NCI-H82 (cell line): ENCODE data around the gene ASTN2.
A peak's percentile ranks its signal among the peaks of the same experiment; 100 is the strongest.

Source experiments
- DNase-seq: peaks from one replicate; lab custom pipeline; 2025; lab: John Stamatoyannopoulos, UW

The ASTN2 gene, protein sequence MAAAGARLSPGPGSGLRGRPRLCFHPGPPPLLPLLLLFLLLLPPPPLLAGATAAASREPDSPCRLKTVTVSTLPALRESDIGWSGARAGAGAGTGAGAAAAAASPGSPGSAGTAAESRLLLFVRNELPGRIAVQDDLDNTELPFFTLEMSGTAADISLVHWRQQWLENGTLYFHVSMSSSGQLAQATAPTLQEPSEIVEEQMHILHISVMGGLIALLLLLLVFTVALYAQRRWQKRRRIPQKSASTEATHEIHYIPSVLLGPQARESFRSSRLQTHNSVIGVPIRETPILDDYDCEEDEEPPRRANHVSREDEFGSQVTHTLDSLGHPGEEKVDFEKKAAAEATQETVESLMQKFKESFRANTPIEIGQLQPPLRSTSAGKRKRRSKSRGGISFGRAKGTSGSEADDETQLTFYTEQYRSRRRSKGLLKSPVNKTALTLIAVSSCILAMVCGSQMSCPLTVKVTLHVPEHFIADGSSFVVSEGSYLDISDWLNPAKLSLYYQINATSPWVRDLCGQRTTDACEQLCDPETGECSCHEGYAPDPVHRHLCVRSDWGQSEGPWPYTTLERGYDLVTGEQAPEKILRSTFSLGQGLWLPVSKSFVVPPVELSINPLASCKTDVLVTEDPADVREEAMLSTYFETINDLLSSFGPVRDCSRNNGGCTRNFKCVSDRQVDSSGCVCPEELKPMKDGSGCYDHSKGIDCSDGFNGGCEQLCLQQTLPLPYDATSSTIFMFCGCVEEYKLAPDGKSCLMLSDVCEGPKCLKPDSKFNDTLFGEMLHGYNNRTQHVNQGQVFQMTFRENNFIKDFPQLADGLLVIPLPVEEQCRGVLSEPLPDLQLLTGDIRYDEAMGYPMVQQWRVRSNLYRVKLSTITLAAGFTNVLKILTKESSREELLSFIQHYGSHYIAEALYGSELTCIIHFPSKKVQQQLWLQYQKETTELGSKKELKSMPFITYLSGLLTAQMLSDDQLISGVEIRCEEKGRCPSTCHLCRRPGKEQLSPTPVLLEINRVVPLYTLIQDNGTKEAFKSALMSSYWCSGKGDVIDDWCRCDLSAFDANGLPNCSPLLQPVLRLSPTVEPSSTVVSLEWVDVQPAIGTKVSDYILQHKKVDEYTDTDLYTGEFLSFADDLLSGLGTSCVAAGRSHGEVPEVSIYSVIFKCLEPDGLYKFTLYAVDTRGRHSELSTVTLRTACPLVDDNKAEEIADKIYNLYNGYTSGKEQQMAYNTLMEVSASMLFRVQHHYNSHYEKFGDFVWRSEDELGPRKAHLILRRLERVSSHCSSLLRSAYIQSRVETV (N-terminal part only)

GRCh38 chr9:117414906-117415331 lies at the start of gene ASTN2:
Gene ASTN2 (minus strand): TSS chr9:117415057. CDS start chr9:117414938, 119 bp downstream.
- peak; percentile 59 for DNase-seq

DNA sequence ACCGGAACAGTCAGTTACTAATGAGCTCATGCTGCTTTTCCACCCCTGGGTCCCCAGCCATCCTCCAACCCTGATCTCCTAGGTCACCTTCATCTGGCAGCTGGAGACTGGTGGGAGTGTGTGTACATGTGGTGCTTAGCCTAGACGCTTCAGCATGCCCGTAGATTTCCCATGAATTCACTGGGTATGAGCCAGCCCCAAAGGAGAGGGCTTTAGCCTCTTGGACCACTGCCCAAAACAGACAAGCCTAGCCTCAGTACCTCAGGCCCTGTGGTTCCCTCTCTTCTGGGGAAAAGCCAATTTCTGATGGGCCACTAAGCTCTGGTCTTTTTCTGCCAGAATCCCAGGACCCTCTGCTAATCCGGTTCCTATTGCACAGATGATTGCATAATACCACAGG lies 48.0 kb upstream of the ASTN2 start:
- DNase-seq = peak; percentile 37

- DNase-seq = no peak
These were observed 46.5 kb upstream of the ASTN2 start for GRCh38 chr9:117461386-117461785.

- DNase-seq = no peak
These were observed 45.9 kb upstream of the ASTN2 start for GRCh38 chr9:117460743-117461142.

DNA sequence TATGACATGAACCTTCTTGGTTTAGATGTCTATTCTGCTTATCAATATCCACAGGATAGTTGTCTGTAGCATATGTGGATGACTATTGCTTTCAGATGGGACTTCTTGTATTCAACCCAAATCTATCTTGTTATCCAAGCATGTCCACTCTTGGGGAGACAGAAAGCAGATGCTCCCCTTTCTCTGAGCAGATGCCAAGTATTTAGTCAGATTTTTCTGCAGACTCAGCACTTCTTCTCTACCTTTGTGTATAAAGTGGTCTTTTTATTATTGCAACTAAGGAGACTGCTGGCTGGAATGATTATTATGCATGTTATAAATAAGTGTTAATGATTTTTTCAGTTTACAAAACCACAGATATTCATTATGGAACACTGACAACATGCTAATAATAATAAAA lies 45.1 kb upstream of the ASTN2 start:
- DNase-seq = no peak

- peak; percentile 16 for DNase-seq
These were observed 43.2 kb upstream of the ASTN2 start for GRCh38 chr9:117458066-117458465.

GRCh38 chr9:117454711-117455110 lies 39.9 kb upstream of the ASTN2 start:
- no peak for DNase-seq

GRCh38 chr9:117453737-117454136 lies 38.9 kb upstream of the ASTN2 start:
- DNase-seq = no peak

DNA sequence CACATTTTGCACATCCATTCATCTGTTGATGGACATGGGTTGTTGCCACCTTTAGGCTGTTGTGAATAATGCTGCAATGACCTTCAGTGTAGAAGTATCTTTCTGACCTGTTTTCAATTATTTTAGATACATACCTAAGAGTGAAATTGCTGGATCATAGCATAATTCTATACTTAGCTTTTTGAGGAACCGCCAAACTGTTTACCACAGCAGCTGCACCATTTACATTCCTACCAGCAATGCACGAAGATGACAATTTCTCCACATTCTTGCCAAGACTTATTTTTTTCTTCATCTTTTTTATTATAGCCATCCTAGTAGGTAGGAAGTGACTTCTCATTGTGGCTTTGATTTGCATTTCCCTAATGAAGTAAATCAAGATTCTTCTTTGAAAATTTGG lies 36.5 kb upstream of the ASTN2 start:
- DNase-seq = no peak

DNA sequence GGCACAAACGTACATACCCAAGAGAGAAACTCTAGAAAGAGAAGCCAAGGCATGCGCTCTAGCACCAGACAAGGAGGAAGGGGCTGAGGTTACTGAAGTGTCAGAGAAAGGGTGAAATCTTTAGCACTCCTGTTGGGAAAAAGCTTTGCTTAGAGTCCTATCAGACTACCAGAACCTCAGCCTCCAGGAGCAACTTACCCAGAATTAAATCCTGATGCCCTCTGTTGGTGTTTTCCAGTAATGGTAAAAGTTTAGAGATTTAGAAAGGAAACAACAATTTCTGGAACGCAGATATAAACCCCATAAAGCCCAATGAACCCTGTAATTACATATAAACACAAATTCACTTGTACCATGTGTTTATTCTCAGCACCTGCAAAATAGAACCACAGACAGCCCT lies 33.2 kb upstream of the ASTN2 start:
- DNase-seq = peak; percentile 30

GRCh38 chr9:117445631-117446030 lies 30.8 kb upstream of the ASTN2 start:
- DNase-seq = no peak

- DNase-seq = no peak
These were observed 29.6 kb upstream of the ASTN2 start for GRCh38 chr9:117444501-117444900.

- DNase-seq = no peak
These were observed 22.4 kb upstream of the ASTN2 start for GRCh38 chr9:117437283-117437682.

DNA sequence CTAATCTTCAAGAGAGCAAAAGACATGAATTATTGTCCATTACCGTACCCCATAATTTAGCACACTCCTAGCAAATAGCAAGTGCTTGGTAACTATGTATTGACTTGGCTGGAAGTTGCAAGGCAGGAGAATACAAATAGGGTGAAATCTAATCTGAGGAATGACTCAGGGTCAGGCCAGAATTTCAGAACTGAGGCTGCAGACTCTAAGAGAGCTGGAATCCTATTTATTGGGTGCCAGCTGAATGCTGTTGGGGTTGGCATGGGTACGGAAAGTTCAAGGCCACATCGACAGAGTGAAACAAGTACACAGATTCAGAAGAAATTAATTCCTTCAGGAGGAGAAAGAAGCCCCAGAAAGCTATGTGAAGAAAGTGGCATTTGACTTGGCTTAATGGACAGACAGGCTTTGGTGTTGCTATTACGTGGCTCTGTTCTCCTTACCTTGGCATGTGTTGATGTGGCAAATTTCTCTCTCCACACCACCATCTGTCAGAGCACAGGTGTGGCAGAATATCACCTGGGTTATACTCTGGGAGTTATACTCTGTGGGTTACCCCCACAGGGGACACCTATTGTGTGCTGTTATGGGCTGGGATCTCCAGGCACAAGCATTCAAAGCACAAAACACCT lies 20.9 kb upstream of the ASTN2 start:
- DNase-seq = no peak

GRCh38 chr9:117434566-117434965 lies 19.7 kb upstream of the ASTN2 start:
- peak; percentile 25 for DNase-seq

GRCh38 chr9:117430813-117431212 lies 16.0 kb upstream of the ASTN2 start:
- DNase-seq = no peak

DNA sequence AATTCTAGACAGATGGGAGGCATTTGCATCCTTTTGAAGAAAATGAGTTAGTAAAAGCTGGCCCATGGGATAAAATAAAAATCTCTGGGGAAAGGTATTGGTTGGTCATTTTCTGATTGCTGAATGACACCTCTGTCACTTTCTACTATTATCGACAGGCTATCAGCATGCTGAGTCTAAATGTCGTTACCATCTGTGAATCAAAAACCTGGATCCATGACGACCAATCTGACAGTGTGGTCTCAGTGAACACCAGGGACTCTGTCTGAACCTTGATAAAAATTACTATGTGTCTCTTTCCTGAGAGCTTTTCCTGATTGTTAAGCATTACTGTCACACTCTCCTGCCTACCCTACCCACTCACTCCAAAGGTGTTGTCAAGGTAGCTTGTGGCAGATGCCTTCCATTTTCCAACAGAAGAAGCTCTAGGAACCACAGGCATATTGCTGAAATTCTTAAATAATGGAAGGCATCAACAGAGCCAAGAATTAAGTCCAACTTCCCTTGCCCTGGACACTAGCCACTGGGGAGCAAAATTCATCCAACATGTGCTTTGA lies 12.6 kb upstream of the ASTN2 start:
- no peak for DNase-seq

- DNase-seq = peak; percentile 20
These were observed 10.7 kb upstream of the ASTN2 start for GRCh38 chr9:117425566-117425965.

GRCh38 chr9:117424291-117424690 lies 9.4 kb upstream of the ASTN2 start:
- no peak for DNase-seq

DNA sequence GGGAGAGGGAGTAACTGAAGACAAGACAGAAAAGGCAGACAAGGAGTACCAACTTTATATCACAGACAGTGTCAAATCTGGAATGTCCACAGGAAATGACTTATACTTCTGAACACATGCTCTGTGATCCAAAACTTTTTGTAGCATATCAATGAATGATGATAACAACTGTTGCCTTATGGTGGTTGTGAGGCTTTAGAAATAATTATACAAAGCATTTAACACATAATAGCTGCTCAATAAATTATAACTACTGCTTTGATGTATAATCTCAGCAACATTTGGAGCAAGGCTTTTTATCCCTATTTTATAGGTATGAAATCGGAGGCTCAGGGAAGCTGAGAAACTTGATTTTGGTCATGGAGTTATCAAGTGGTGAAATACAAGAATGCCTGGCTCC lies 3.3 kb upstream of the ASTN2 start:
- no peak for DNase-seq

DNA sequence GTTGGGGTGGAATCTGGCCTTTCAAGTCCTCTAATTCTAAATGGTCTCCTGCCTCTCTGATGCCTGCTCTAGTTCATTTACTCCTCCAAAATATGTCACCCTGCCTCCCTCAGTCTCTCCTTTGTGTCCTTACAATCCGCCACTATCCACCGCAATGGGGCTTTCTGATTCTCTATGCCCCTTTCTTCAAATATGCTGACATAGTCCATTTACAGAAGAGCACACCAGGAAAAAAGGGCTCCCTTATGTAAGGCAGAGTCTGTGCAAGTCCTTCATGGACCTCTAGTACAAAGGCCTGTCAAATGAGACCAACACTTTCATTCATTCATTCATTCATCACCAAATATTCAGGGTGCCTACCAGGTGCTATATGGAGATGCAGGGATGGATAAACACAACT lies 2.0 kb upstream of the ASTN2 start:
- no peak for DNase-seq
